Muscle of arm (tissue), 12 donors: ENCODE data around the gene LAMTOR1. TPM values are rescaled to one million over a fixed set of nuclear protein-coding genes. Genes with fewer than 3 reads are reported as not detected.
A peak's percentile ranks its signal among the peaks of the same experiment; 100 is the strongest.

Experiments
- DNase-seq: peaks from one replicate; pipeline ENCODE4 v3.0.0-alpha.2; 2013
- polyA plus RNA-seq, 12 donors: library from polyadenylated mRNA; unstranded; fragments of 120-200 nt; gene quantifications; one replicate each; pipeline ENCODE4 v1.2.1, GENCODE V29; 2013; ENCODE audit not compliant: insufficient read length in 12 of 12

The LAMTOR1 gene
- polyA plus RNA-seq, 12 donors, result 70.3 to 94.5 (median 83.5) TPM; not detected in 1

- no peak for DNase-seq
These were observed 20.1 kb upstream of the LAMTOR1 start for GRCh38 chr11:72123117-72123653.

- no peak for DNase-seq
These were observed 19.5 kb upstream of the LAMTOR1 start for GRCh38 chr11:72122607-72123006.

GRCh38 chr11:72120930-72121329, 17.8 kb upstream of the LAMTOR1 start:
- DNase-seq, result no peak

- DNase-seq, result no peak
These were observed 16.1 kb upstream of the LAMTOR1 start for GRCh38 chr11:72119198-72119597.

GRCh38 chr11:72116019-72116755, 13.1 kb upstream of the LAMTOR1 start:
- DNase-seq, result no peak

GRCh38 chr11:72114570-72114969, 11.5 kb upstream of the LAMTOR1 start:
- DNase-seq, result no peak

- DNase-seq, result no peak
These were observed 10.1 kb upstream of the LAMTOR1 start for GRCh38 chr11:72112978-72113808.

GRCh38 chr11:72112143-72112977, 9.3 kb upstream of the LAMTOR1 start, which contains the start of gene ANAPC15:
TSS of gene ANAPC15 (minus strand) at chr11:72112695. CDS start at chr11:72111276, 1,419 bp downstream.
- DNase-seq, result peak; percentile 99

GRCh38 chr11:72111300-72112142, 8.4 kb upstream of the LAMTOR1 start:
- no peak for DNase-seq

GRCh38 chr11:72105888-72106287, 2.8 kb upstream of the LAMTOR1 start, which contains the start of gene TOMT:
TSS of gene TOMT (plus strand) at chr11:72105924. CDS start at chr11:72105952, 28 bp downstream.
- DNase-seq, result no peak

- DNase-seq, result no peak
These were observed 664 bp upstream of the LAMTOR1 start for GRCh38 chr11:72103754-72104167.

GRCh38 chr11:72102631-72102945, 509 bp downstream of the LAMTOR1 start:
- DNase-seq, result no peak

GRCh38 chr11:72102162-72102561, 935 bp downstream of the LAMTOR1 start:
- DNase-seq, result no peak

GRCh38 chr11:72100462-72100861, 2.6 kb downstream of the LAMTOR1 start:
- DNase-seq, result no peak

- no peak for DNase-seq
These were observed 3.1 kb downstream of the LAMTOR1 start for GRCh38 chr11:72100009-72100408.

GRCh38 chr11:72098741-72099140, 4.4 kb downstream of the LAMTOR1 start:
- DNase-seq, result no peak

GRCh38 chr11:72091292-72091691, 11.8 kb downstream of the LAMTOR1 start:
- peak; percentile 60 for DNase-seq

- no peak for DNase-seq
These were observed 14.9 kb downstream of the LAMTOR1 start for GRCh38 chr11:72088076-72088808.

GRCh38 chr11:72085621-72086351, 17.3 kb downstream of the LAMTOR1 start:
- DNase-seq, result no peak
